SKM-1 treated with dmso at 0.1 percent for 144 hours (cell line): ENCODE data around the gene ITGA8.
"Not testable (repeated sequence)": the region's sequence is repeated elsewhere in the genome, so short reads cannot be mapped to it uniquely, and the experiment has no call there.

ENCODE experiments used
- DNase-seq: peaks from one replicate; lab custom pipeline; 2025; ENCODE audit not compliant: unreplicated experiment; lab: John Stamatoyannopoulos, UW

The ITGA8 gene

DNA sequence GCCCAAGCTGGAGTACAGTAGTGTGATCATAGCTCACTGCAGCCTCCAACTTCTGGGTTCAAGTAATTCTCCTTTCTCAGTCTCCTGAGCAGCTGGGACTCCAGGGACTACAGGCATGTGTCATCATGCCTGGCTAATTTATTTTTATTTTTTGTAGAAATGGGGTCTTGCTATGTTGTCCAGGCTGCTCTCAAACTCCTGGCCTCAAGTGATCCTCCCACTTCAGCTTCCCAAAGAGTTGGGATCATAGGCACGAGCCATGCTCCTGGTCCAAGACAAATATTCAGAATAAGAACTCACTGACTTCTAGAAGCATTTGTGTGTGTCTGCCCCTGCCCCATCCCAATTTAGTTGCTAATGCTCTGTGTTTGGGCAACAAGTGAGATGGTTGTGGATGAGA is 151.8 kb downstream of the ITGA8 start:
- DNase-seq: no peak

GRCh38 chr10:15563246-15563645 is 156.5 kb downstream of the ITGA8 start:
- DNase-seq: no peak

GRCh38 chr10:15562578-15562977 is 157.1 kb downstream of the ITGA8 start:
- DNase-seq: no peak

DNA sequence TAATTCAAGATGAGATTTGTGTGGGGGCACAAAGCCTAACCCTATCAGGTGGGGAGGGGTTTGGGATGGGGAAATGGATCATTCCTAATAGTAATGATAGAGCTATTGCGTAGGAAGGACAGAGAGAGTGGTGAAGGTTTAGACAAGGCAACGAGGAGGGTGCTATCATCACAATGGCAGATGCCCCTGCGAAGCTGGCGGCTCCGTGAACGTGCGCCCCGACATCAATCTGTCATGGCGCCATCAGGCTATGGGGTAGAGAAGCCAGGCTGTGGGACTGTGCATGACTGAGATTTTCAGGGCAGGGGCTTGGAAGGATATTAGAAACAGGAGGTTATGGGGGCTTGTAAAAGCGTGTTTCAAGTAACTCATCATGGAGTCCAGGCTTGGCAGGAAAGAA is 157.6 kb downstream of the ITGA8 start:
- DNase-seq: no peak

- no peak for DNase-seq
These were observed 161.6 kb downstream of the ITGA8 start for GRCh38 chr10:15558136-15558535.

GRCh38 chr10:15557168-15557567 is 162.6 kb downstream of the ITGA8 start:
- DNase-seq: not testable (repeated sequence)

GRCh38 chr10:15550950-15551349 is 168.8 kb downstream of the ITGA8 start:
- no peak for DNase-seq

DNA sequence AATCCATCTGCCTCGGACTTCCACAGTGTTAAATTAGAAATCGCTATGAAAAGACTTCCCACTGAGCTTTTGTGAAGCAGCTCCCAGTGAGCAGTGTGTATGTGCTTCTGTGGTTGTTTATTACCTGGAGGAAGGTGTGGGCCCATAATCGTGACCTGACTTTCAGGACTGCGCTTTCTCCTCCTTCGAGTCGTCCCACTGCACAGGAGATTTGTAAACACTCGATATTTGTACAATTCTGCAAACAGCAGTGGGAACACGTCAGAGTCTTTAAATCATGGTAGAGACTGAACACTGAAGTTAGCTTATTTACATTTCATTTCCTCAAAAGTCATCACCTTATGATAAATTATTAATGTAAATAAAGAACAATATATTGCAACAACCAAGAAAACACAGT is 171.4 kb downstream of the ITGA8 start:
- no peak for DNase-seq

- DNase-seq: no peak
These were observed 173.1 kb downstream of the ITGA8 start for GRCh38 chr10:15546606-15547005.

- DNase-seq: no peak
These were observed 173.8 kb downstream of the ITGA8 start for GRCh38 chr10:15545884-15546283.

DNA sequence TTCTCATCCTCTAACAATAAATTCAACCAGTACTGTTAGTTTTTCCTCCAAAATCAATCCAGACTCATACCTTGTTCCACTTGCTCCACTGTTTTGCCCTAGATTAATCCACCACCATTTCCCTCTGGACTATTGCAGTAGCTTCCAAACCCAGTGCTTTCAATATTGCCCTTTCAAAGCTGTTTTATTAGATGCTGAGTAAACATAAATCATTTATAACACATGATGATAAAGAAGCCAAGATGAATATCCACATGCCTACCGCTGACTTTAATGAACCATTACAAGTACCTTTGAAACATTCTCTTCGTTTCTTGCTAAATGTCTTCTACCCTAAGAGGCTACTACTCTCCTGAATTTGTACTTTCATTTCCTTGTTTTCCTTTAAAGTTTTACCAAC is 174.5 kb downstream of the ITGA8 start:
- DNase-seq: no peak

- DNase-seq: no peak
These were observed 175.7 kb downstream of the ITGA8 start for GRCh38 chr10:15543994-15544393.

DNA sequence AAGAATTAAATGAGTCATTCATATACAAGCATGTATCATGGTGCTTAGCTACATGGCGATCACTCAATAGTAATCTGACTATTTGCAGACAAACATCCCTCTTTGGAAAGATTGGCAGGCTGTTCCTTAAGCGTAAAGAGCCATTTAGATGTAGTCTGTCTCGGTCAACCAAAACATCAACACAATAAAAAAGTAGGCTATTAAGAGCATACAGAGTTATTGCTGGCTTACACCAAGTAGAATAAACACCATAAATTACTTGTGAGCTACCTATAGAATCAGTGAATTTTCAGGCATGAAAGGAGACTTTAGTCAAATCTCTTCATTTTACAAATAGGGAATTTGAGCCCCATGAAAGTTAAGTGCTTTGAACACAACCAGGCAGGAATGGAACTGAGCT is 176.9 kb downstream of the ITGA8 start:
- DNase-seq: no peak

GRCh38 chr10:15541376-15541775 is 178.3 kb downstream of the ITGA8 start:
- DNase-seq: no peak

GRCh38 chr10:15540727-15541126 is 179.0 kb downstream of the ITGA8 start:
- no peak for DNase-seq

DNA sequence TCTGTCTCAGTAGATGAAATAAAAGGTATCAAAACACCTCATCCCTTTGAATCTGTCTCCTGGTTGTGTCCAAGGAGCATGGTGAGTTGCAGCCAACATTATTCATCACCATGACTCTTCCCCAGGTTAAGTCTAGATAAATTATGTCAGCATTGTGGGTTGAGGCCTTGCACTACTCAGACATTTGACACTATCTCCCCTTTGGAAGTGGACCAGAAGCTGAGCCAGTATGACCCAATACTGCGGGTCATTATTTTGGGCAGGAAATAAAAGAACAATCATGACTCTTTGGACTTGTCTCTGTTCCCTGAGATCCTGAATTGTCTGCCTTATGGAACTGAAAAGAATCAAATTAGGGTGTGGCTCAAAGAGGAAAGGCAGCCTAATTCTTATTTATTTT is 180.5 kb downstream of the ITGA8 start:
- DNase-seq: no peak

GRCh38 chr10:15534928-15535538 is 184.7 kb downstream of the ITGA8 start:
- DNase-seq: not testable (repeated sequence)

- no peak for DNase-seq
These were observed 187.6 kb downstream of the ITGA8 start for GRCh38 chr10:15531927-15532722.

- DNase-seq: no peak
These were observed 190.9 kb downstream of the ITGA8 start for GRCh38 chr10:15528859-15529239.

- DNase-seq: no peak
These were observed 193.0 kb downstream of the ITGA8 start for GRCh38 chr10:15526754-15527153.

- DNase-seq: no peak
These were observed 198.3 kb downstream of the ITGA8 start for GRCh38 chr10:15521328-15521903.

GRCh38 chr10:15518250-15518649 is 201.5 kb downstream of the ITGA8 start:
- no peak for DNase-seq
